Uterus (tissue), 2 donors: ENCODE results near the gene ADCY2.

ENCODE experiments used
- POLR2A ChIP-seq, 2 donors: fragments of 450-650 bp; IDR thresholded peaks; one replicate each; pipeline ENCODE4 v1.6.1; 2016; ENCODE audit warnings: antibody characterized with exemption in 2 of 2, mild to moderate bottlenecking in 1 of 2, moderate library complexity in 1 of 2
- TF ChIP-seq, protein P1 (sequence below), 4 experiments: fragments of 200-600 bp in 2 of 4; fragments of 450-650 bp in 2 of 4; sonication (generic) in 2 of 4; IDR thresholded peaks; one replicate each; pipeline ENCODE4 v1.5.1; 2016 to 2019; ENCODE audit warnings: antibody characterized with exemption in 4 of 4, mild to moderate bottlenecking in 2 of 4, moderate library complexity in 1 of 4

DNA sequence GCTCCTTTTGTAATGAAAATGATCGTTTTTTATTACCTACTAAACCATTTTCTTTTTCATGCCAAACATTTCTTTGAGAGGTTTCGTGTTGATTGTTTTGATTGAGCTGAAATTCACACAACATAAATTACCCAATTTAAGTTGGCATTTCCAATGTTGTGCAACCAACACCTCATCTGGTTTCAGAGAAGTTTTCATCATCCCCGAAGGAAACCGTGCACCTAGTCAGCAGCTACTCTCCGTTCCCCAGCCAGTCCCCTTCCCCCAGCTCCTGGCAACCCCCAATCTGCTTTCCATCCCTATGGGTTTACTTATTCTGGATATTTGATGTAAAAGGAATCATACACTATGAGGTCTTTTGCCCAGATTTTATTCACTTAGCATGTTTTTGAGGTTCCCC, 123.6 kb downstream of the ADCY2 start:
- TF ChIP-seq, protein P1, sequence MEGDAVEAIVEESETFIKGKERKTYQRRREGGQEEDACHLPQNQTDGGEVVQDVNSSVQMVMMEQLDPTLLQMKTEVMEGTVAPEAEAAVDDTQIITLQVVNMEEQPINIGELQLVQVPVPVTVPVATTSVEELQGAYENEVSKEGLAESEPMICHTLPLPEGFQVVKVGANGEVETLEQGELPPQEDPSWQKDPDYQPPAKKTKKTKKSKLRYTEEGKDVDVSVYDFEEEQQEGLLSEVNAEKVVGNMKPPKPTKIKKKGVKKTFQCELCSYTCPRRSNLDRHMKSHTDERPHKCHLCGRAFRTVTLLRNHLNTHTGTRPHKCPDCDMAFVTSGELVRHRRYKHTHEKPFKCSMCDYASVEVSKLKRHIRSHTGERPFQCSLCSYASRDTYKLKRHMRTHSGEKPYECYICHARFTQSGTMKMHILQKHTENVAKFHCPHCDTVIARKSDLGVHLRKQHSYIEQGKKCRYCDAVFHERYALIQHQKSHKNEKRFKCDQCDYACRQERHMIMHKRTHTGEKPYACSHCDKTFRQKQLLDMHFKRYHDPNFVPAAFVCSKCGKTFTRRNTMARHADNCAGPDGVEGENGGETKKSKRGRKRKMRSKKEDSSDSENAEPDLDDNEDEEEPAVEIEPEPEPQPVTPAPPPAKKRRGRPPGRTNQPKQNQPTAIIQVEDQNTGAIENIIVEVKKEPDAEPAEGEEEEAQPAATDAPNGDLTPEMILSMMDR (IDR thresholded peaks at IDR 0.05) = no peak
- no peak for TF ChIP-seq POLR2A (IDR thresholded peaks at IDR 0.05)
